Measurements from ENCODE around the gene EYA2.
"Not testable (repeated sequence)": the region's sequence is repeated elsewhere in the genome, so short reads cannot be mapped to it uniquely, and the experiment has no call there.

The EYA2 gene, protein sequence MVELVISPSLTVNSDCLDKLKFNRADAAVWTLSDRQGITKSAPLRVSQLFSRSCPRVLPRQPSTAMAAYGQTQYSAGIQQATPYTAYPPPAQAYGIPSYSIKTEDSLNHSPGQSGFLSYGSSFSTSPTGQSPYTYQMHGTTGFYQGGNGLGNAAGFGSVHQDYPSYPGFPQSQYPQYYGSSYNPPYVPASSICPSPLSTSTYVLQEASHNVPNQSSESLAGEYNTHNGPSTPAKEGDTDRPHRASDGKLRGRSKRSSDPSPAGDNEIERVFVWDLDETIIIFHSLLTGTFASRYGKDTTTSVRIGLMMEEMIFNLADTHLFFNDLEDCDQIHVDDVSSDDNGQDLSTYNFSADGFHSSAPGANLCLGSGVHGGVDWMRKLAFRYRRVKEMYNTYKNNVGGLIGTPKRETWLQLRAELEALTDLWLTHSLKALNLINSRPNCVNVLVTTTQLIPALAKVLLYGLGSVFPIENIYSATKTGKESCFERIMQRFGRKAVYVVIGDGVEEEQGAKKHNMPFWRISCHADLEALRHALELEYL

DNA sequence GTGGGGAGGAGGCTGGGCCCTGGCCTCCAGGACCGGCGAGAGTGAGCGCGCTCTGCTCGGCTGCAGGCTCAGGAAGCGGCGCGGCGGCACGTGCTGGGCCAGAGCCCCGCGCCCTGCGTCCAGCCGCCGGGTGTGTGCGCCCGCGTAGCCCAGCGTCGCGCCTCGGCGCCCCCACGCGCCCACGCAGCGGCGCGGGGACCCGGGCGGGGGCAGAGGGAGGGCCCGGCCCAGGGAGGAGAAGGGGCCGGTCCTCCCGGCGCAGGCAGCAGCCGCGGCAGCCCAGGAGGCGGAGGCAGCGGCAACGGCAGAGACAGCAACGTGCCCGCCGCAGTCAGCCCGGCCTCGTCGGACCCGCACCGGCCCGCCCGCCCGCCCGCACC, at the start of gene EYA2:
TSS of gene EYA2 (plus strand) at position 265 of the 380 bp plus-strand sequence. CDS start 95,168 bp downstream, outside the sequence.
- no peak for DNase-seq (ENCODE audit: low read depth in 3 of 3)

DNA sequence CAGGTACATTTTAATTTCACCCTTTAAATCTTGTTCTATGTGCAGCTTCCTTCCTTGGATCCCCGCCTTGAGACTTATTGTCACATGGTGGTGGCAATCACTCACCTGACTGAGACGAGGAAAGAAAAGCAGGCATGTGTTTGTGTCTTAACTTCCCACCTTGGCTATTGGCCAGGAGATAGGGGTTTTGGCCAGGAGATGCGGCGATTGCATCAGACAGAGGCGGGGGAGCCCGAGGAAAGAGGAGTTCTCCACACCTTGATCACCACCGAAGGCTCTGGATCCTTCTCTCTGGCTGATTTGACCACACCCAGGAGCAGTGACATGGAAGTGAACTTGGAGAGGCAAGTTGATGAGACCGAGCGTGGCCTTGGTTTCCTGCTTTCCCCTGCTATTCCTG, 49.7 kb upstream of the EYA2 start:
- DNase-seq (ENCODE audit: low read depth in 3 of 3) = no peak

DNA sequence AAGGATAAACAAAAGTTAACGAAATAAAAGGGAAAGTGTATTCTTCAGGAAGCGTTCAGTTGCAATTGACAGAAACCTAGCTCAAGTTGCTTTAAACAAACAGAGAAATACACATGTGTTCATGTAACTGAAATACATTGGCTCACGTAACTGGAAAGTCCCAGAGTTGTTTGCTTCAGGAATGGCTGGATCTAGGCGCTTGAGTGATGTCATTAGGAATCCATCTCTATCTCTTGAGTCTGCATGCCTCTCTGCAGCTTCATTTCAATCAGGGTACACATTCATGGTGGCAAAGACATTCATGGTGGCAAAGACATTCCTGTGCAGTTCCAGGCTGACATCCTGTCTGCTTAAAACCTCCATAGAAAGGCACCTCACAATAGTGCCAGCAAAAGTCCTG, 45.4 kb upstream of the EYA2 start:
- DNase-seq (ENCODE audit: low read depth in 3 of 3) = no peak

DNA sequence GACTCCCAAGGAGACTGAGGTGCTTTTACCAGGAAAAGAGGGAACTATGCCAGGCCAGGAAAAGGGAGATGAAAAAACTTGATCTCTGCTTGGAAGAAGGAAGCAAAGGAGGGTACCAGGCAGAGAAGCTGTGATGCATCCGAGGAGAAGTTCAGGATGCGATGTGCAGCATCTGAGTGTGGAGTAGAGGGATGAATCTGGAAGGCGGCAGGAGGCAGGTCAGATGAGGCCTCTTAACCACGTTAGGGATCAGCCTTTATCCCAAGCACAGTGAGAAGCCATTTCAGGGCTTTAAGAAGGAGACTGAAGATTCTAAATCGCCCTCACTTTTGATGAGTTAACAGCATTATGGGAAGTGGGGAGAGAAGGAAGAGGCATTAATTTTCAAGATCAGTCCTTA, 44.9 kb upstream of the EYA2 start:
- DNase-seq (ENCODE audit: low read depth in 3 of 3) = no peak

DNA sequence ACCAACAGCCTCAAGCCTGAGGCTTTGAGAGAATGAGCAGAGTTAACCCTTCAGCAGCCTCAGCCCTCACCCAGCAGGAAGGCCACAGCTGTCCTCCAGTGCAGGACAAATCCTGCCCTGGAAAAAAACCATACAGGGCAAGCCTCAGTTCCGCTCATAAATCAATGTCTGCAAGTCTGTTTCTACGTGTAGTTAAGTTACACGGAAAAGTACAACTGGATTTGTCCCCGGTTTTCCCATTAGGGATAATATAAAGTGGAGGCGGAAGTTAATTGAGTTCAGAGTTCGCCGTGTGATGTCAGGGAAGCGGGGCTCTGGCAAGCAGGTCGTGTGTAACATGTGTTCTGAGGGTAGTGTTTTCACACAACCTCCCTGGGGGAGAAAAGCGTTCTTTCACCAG, 44.2 kb upstream of the EYA2 start:
- DNase-seq (ENCODE audit: low read depth in 3 of 3) = no peak

DNA sequence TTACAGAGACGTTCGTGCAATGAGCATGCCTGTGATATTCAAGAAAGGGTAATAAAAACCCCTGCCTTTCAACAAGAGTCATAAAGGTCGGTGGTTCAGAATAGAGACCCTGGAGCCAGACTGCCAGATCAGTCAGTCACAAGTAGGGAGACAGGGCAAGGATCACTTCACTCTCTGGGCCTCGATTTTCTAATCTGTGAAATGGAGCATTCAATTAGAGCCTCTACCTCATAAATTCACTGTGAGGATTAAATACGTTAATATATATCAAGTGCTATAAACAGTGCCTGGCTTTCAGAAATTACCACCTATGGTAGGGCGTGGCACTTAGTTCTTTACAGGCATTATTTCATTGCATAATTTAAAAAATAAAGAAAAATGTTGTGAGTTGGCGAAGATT, 43.7 kb upstream of the EYA2 start:
- no peak for DNase-seq (ENCODE audit: low read depth in 3 of 3)

DNA sequence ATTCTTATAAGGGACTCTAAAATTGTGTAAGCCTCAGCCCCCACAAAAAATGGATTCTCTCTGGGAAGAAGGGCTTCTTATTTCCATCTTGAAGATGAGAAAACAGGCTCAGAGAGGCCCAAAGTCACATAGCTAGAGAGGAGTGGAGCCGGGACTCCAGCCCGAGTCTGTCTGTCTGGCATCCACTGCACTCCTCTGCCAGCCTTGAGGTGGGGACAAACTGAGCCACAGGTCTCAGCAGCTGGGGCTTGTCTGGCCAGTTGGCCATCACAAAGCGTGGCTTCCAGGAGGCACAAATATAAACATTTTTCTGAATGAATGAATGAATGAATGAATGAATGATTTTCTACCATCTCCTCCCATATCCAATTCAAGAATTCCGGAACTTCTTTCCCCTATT, 42.9 kb upstream of the EYA2 start:
- no peak for DNase-seq (ENCODE audit: low read depth in 3 of 3)

DNA sequence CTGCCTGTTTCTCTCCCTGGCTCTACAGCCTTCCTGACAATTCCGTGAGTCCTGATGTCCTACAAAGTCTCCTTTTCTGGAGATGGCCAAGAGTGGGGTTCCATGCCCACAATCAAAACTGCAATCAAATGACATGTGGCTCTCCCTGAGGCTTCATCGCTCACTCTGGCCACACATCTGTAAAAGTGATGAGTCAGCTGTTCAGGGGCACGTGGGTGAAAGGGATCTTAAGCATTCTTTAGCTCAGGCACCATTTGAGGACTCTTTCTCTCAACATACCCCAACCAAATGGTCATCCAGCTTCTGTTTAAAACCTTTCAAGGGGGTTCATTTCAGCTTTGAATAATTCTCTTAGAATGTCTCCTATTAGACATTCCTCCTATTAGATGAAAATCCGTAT, 42.3 kb upstream of the EYA2 start:
- no peak for DNase-seq (ENCODE audit: low read depth in 3 of 3)

DNA sequence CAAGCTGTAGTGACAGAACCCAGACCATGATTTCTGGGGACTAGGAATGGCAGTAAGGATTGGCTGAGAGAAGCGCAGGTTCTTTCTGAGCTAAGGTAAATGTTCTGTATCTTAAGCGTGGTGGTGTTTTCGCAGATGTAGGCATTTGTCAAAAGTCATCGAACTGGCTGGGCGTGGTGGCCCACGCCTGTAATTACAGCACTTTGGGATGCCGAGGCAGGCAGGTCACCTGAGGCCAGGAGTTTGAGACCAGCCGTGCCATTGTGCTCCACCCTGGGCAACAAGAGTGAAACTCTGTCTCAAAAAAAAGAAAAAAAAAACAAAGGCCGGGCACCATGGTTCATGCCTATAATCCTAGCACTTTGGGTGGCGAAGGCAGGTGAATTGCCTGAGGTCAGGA, 40.7 kb upstream of the EYA2 start:
- DNase-seq (ENCODE audit: low read depth in 3 of 3) = no peak

DNA sequence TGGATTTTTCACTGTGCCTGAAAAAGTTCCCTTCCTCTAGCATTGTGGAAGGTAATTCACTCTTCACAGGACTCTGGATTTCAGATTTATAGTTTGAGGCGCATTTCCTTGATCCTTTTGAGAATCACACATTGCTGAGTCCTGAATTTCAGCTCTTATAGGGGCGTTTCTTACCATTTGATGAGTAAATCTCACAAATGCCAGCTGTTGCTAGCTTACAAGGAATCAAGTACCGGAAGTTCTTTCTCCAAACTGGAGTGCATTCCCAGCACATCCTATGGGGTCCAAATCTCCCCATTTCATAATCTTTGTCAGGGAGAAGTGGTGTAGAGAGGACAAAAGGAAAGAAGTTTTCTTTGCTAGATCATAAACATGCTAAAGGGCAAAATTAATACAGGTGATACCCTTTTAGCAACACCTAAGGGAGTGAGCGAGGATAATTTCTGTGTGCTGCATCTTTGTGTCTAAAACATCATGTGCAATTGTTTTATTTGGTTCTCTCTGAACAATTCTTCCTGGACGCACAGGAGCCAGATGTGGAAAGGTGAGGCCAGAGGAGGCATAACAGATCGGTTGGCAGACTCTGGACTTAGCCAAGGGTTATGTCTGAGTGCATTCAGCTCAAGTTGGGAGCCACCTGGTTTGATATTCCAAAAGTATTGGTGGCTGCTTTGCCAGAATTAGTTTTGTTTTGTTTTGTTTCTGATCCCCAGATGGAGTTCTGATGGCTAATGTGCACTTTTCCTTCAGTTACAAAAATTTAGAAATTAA, 37.4 kb upstream of the EYA2 start:
- DNase-seq (ENCODE audit: low read depth in 3 of 3) = no peak

DNA sequence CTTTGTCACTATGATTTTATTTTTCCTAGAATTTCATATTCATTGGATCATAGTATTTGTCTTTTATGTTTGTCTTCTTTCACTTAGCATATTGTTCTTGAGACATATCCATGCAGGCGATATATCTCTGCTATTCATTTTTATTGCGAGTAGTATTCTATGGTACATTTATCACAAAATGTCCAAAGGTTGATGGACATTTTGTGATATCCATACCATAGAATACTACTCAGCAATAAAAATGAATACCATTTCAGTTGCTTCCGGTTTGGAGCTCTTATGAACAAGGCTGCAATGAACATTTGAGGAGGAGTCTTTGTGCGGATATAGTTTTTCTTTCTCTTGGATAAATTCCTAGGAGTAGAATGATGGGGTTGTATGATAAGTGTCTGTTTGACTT, 28.8 kb upstream of the EYA2 start:
- DNase-seq (ENCODE audit: low read depth in 3 of 3) = no peak

DNA sequence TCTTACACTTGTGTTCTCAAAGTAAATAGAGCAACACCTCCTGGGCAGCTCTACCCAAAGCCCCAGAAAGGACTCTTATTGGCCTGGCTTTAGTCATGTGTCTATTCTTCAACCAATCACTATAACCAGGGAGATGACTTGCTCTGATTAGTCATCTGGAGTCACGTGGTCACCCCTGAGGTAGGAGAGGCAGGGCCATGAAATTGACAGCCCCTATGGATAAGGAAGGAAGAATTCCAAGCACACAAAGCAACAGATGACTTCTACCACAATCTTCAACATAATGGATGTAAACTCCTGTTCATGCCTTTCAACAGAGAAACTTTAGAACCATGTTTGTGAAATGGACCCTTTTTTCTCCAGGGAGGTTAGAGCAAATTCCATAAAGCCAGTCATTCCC, 24.6 kb upstream of the EYA2 start:
- DNase-seq (ENCODE audit: low read depth in 3 of 3) = no peak

DNA sequence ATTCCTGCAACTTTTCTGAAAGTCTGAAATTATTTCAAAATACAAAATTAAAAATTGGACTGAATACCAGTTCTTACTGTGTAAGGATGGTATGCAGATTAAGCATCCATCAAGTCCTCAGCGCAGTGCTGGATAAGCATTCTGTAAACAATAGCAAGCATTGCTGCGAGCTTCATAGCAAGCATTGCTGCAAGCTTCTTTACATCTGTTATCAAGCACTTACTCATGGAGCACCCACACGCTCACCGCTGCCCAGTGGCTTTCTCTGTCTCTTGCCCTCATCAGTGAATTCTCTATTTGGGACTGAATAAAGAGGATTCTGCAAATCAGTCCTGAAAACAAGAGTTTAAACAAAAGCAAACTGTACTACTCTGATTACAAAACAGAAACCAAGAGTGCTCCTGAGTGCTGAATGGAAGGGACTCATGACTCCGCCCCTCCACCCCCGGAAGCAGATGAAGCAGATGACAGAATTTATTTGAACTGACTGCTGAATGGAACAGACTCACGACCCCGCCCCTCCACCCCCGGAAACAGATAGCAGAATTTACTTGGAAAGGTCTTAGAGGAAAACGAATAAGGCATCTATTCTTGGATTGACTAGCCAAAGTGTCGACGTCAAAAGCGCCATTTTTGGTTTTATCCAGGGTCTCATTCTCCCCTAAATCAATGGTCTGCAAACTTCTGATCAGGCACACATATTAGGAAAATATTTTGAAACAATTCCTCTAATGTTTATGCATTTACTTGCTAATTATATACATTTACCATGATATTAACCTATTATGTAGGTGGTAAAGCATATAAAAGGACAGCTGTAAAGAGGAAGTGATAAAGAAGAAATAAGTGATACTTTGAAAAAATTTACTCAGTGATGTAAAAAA, 22.1 kb upstream of the EYA2 start:
- no peak for DNase-seq (ENCODE audit: low read depth in 3 of 3)

DNA sequence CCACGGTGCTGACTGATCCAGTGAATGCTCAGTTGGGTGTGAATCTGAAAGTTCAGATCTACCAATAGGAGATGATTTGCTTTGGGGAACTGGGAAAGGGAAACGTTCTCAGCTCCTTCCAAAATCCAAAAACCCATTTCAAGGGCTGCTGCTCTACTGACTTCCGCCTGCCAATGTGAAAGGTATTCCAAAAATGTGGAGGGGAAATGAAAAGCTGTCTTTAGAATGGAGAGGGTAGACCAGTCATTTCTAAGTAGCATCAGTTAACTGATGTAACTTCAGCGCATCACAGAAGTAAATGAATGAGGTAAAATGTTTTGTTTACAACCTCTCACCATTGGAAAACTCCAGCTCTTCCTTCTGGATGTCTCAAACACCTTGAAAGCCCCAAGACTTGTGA, 19.6 kb upstream of the EYA2 start:
- no peak for DNase-seq (ENCODE audit: low read depth in 3 of 3)

DNA sequence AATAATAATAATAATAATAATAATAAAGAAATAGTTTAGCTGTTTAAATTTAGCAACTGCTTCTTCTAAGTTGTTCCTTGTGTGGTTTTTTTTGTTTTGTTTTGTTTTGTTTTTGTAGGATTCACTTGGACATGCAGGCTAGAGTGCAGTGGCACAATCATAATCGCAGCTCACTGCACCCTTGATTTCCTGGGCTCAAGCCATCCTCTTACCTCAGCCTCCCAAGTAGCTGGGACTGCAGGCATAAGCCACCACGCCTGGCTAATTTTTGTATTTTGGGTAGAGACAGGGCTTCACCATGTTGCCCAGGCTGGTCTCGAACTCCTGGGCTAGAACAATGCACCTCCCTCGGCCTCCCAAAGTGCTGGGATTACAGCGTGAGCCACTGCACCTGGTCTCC, 15.3 kb upstream of the EYA2 start:
- DNase-seq (ENCODE audit: low read depth in 3 of 3) = no peak

DNA sequence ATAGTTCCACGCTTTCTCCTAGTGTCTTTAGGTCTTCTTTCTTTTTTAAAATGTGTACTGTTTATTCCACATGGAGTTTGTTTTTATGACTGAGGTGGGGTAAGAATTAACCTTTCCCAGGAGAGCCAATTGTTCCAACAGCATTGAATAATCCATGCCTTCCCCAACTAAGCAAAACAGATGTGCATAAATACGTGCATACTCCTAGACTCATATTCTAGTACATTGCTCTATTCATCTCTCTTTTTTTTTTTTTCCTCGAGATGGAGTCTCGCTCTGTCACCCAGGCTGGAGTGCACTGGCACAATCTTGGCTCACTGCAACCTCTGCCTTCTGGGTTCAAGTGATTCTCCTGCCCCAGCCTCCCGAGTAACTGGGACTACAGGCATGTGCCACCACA, 14.7 kb upstream of the EYA2 start:
- DNase-seq (ENCODE audit: low read depth in 3 of 3) = not testable (repeated sequence)

DNA sequence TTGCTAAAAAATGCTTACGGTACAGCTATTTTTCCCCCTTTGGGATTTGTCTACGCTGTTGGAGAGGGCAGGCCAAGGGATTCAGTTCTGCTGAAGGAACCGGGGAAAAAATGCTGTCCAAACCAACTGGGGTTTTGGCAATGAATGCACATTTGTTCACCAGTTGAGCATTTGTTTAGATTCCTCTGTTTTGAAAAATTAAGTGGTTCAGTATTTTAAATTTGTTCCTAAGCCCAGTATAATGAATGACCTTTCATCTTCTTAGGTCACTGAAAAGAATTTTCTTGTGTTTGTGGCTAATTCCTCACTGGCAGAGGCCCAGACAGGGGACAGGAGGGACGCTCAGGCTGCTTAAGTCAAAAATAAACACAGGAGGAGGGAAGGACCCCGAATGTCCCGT, 10.8 kb upstream of the EYA2 start:
- DNase-seq (ENCODE audit: low read depth in 3 of 3) = no peak

DNA sequence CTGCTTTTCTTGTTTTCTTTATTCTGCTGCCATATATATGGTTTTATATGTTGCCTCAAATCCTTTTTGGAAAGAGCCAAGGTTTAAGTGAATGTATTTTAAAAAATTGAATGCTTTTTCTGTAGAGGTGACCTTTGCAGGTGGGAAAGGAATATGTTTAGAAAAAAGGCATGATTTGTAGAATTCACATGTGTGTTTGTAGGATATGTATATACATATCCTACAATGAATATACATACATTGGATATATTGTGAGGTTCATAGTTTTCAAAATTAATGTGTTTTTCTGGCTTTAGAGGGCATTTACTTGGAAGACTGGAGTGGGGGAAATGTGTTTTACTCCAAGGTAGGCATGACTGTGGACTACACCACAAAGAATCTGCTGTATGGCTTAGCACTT, 4.0 kb upstream of the EYA2 start:
- no peak for DNase-seq (ENCODE audit: low read depth in 3 of 3)

DNA sequence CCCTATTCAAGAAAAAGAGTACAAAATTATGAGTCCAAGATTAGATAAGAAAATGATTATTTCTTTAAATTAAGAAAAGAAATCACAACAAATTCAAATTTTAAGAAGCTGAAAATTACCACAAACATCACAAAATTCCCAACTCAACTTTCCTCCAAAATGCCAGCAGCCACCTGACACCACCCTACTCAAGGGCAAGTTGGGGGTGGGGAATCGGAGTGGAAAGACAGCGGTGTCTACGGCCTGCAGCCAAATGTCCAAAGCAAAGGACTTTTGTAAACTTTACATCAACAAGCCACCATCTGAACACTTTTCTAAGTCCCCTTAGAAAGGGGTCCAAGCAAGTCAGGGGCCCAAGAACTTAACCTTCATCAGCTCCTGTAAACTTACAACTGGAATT, 1.6 kb upstream of the EYA2 start:
- DNase-seq (ENCODE audit: low read depth in 3 of 3) = no peak

DNA sequence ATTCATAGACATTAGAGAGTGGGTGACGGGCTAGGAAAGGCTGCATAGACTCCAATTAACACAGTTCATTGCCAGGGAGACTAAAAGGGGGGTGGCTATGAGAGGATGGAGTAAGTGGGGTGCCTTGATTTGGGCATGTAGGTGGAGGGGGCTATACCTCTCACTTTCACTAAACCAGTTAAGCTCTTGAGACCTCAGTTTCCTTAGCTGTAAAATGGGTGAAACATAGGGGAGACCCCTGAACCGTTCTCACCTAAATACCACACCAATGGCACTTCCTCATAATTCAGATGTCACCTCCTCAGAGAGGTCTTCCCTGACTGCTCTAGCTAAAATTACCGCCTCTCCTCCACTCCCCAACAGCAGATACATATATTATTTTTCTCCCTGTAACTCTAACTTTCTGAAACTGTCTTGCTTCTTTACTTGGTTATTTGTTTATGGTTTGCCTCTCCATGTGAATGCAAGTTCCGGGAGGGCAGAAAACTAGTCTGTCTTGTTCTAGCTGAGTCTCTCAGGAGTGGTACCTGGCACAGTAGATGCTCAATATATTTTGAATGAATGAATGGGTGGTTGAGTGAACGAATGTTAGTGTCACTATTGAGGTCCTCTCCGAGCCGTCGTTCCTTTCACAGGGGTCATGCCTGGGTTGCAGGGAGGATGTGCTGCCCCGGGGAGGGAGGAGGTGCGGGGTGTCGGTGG, 615 bp upstream of the EYA2 start:
- DNase-seq (ENCODE audit: low read depth in 3 of 3) = no peak
